SK-N-SH treated with all-trans-retinoic acid at 6 μM for 48 hours (cell line): ENCODE data around the gene ZNF107.

Experiments used
- ATAC-seq: fragments of 200-7000 bp; cut with Tn5 transposase; 3 replicates; pipeline ENCODE4 v1.9.1; 2020; ENCODE audit warnings: mild to moderate bottlenecking, moderate library complexity
- ARNTL ChIP-seq: fragments of 450-650 bp; formaldehyde crosslinking; IDR thresholded peaks from 2 replicates; pipeline ENCODE4 v1.5.0; 2020; ENCODE audit warnings: low read depth, mild to moderate bottlenecking, moderate library complexity, borderline replicate concordance
- BACH2 ChIP-seq: fragments of 250-450 bp; sonication (Bioruptor Pico); IDR thresholded peaks from 2 replicates; pipeline ENCODE4 v1.9.0; 2021; ENCODE audit warnings: mild to moderate bottlenecking, borderline replicate concordance
- CREB5 ChIP-seq: fragments of 250-450 bp; sonication (Bioruptor Pico); IDR thresholded peaks from 2 replicates; pipeline ENCODE4 v1.5.1; 2020; ENCODE audit warnings: low read depth, mild to moderate bottlenecking, moderate library complexity
- CSDC2 ChIP-seq: fragments of 250-450 bp; sonication (Bioruptor Pico); IDR thresholded peaks from 2 replicates; pipeline ENCODE4 v1.5.0; 2020; ENCODE audit warnings: mild to moderate bottlenecking, moderate library complexity
- CSRNP3 ChIP-seq: fragments of 250-450 bp; sonication (Bioruptor Pico); IDR thresholded peaks from 2 replicates; pipeline ENCODE4 v1.5.1; 2021; ENCODE audit warnings: mild to moderate bottlenecking, moderate library complexity
- ESRRG ChIP-seq: fragments of 250-450 bp; sonication (Bioruptor Pico); IDR thresholded peaks from 2 replicates; pipeline ENCODE4 v1.6.1; 2021; ENCODE audit warnings: mild to moderate bottlenecking
- GLIS3 ChIP-seq: fragments of 250-450 bp; sonication (Bioruptor Pico); IDR thresholded peaks from 2 replicates; pipeline ENCODE4 v1.5.0; 2020; ENCODE audit warnings: mild to moderate bottlenecking, moderate library complexity
- ISL1 ChIP-seq: fragments of 250-450 bp; sonication (Bioruptor Pico); IDR thresholded peaks from 2 replicates; pipeline ENCODE4 v2.1.2; 2022; ENCODE audit warnings: mild to moderate bottlenecking, moderate library complexity
- OSR1 ChIP-seq: fragments of 250-450 bp; sonication (Bioruptor Pico); IDR thresholded peaks from 2 replicates; pipeline ENCODE4 v1.8.0; 2022; ENCODE audit warnings: moderate library complexity, mild to moderate bottlenecking, inconsistent platforms
- PATZ1 ChIP-seq: fragments of 250-450 bp; sonication (Bioruptor Pico); IDR thresholded peaks from 2 replicates; pipeline ENCODE4 v1.8.0; 2020; ENCODE audit warnings: mild to moderate bottlenecking, moderate library complexity, borderline replicate concordance
- POU6F1 ChIP-seq: fragments of 250-450 bp; sonication (Bioruptor Pico); IDR thresholded peaks from 2 replicates; pipeline ENCODE4 v1.8.0; 2021; ENCODE audit warnings: low read depth, mild to moderate bottlenecking, moderate library complexity, borderline replicate concordance
- PPARA ChIP-seq: fragments of 250-450 bp; sonication (Bioruptor Pico); IDR thresholded peaks from 2 replicates; pipeline ENCODE4 v1.5.0; 2020; ENCODE audit warnings: mild to moderate bottlenecking, borderline replicate concordance
- RARB ChIP-seq: fragments of 250-450 bp; sonication (Bioruptor Pico); IDR thresholded peaks from 2 replicates; pipeline ENCODE4 v1.8.0; 2021; ENCODE audit warnings: mild to moderate bottlenecking, moderate library complexity
- SNAI2 ChIP-seq: fragments of 250-450 bp; sonication (Bioruptor Pico); IDR thresholded peaks from 2 replicates; pipeline ENCODE4 v1.5.0; 2020; ENCODE audit warnings: mild to moderate bottlenecking, moderate library complexity
- TCF4 ChIP-seq: fragments of 250-450 bp; sonication (Bioruptor Pico); IDR thresholded peaks from 2 replicates; pipeline ENCODE4 v1.8.0; 2021; ENCODE audit warnings: mild to moderate bottlenecking, moderate library complexity, borderline replicate concordance
- TOX ChIP-seq: fragments of 250-450 bp; sonication (Bioruptor Pico); IDR thresholded peaks from 2 replicates; pipeline ENCODE4 v1.8.0; 2021; ENCODE audit warnings: mild to moderate bottlenecking, moderate library complexity, borderline replicate concordance
- TSHZ2 ChIP-seq: fragments of 250-450 bp; sonication (Bioruptor Pico); IDR thresholded peaks from 2 replicates; pipeline ENCODE4 v1.5.0; 2020; ENCODE audit warnings: mild to moderate bottlenecking, moderate library complexity
- ZC3H10 ChIP-seq: fragments of 250-450 bp; sonication (Bioruptor Pico); IDR thresholded peaks from 2 replicates; pipeline ENCODE4 v1.5.1; 2021; ENCODE audit warnings: mild to moderate bottlenecking, moderate library complexity
- ZFP3 ChIP-seq: fragments of 250-450 bp; sonication (Bioruptor Pico); IDR thresholded peaks from 2 replicates; pipeline ENCODE4 v1.5.0; 2020; ENCODE audit warnings: mild to moderate bottlenecking, moderate library complexity
- ZNF70 ChIP-seq: fragments of 450-650 bp; formaldehyde crosslinking; IDR thresholded peaks from 2 replicates; pipeline ENCODE4 v1.5.0; 2020; ENCODE audit warnings: mild to moderate bottlenecking, moderate library complexity
- ZNF8 ChIP-seq: fragments of 450-650 bp; formaldehyde crosslinking; IDR thresholded peaks from 2 replicates; pipeline ENCODE4 v1.5.0; 2020; ENCODE audit warnings: mild to moderate bottlenecking, moderate library complexity

The ZNF107 gene

GRCh38 chr7:64639267-64640001, 26.5 kb upstream of the ZNF107 start:
- ATAC-seq: no peak
- no peak for TF ChIP-seq GLIS3 (CRISPR knock-in tag)
- no peak for TF ChIP-seq CSDC2 (CRISPR knock-in tag)
- no peak for TF ChIP-seq ZFP3 (CRISPR knock-in tag)
- TF ChIP-seq, all 23 proteins: peak for 0

GRCh38 chr7:64640504-64640903, 25.4 kb upstream of the ZNF107 start:
- TF ChIP-seq TOX (no peak), ZNF70 (no peak), OSR1 (CRISPR knock-in tag) (no peak), CSDC2 (CRISPR knock-in tag) (no peak), ZNF8 (CRISPR knock-in tag) (no peak), CSRNP3 (CRISPR knock-in tag) (no peak), RARB (no peak), ZC3H10 (CRISPR knock-in tag) (no peak)
- ATAC-seq: no peak

GRCh38 chr7:64642046-64642445, 23.9 kb upstream of the ZNF107 start:
- no peak for ATAC-seq
- TF ChIP-seq CSDC2 (CRISPR knock-in tag): no peak
- no peak for TF ChIP-seq TCF4 (CRISPR knock-in tag)

GRCh38 chr7:64642875-64643274, 23.1 kb upstream of the ZNF107 start:
- no peak for ATAC-seq
- TF ChIP-seq CSDC2 (CRISPR knock-in tag) (no peak), ARNTL (CRISPR knock-in tag) (no peak), ZFP3 (CRISPR knock-in tag) (no peak), RARB (no peak), PATZ1 (CRISPR knock-in tag) (no peak), GLIS3 (CRISPR knock-in tag) (no peak), CSRNP3 (CRISPR knock-in tag) (no peak), POU6F1 (CRISPR knock-in tag) (no peak), ZC3H10 (CRISPR knock-in tag) (no peak), OSR1 (CRISPR knock-in tag) (no peak), ZNF70 (no peak), PPARA (CRISPR knock-in tag) (no peak), CREB5 (CRISPR knock-in tag) (no peak), ZNF8 (CRISPR knock-in tag) (no peak), TSHZ2 (CRISPR knock-in tag) (no peak), ESRRG (no peak), ISL1 (CRISPR knock-in tag) (no peak), SNAI2 (CRISPR knock-in tag) (no peak), TOX (no peak), BACH2 (CRISPR knock-in tag) (no peak)
